GM23338 (cell line): ENCODE measurements around the gene SLC35D2.

Source experiments
- CREB1 ChIP-seq: fragments of 250-450 bp; sonication (Bioruptor Pico); IDR thresholded peaks from 2 replicates; pipeline ENCODE4 v1.5.0; 2020; ENCODE audit warnings: low read depth, mild to moderate bottlenecking, moderate library complexity
- CTCF ChIP-seq, 2 experiments: fragments of 200-600 bp in 1 of 2; sonication (generic) in 1 of 2; conservative IDR thresholded peaks; 2 replicates each; pipeline versions ENCODE4 v1.5.1 to v1.6.1; 2016 to 2017; ENCODE audit warnings: antibody characterized with exemption in 2 of 2, low read depth in 2 of 2, mild to moderate bottlenecking in 2 of 2, moderate library complexity in 1 of 2
- ETS1 ChIP-seq: IDR thresholded peaks from 2 replicates; pipeline ENCODE4 v1.6.1; 2016; ENCODE audit warnings: antibody characterized with exemption
- EZH2 ChIP-seq: fragments of 200-600 bp; sonication (generic); IDR thresholded peaks from one replicate; pipeline ENCODE4 v1.8.0; 2017; ENCODE audit warnings: antibody characterized with exemption, mild to moderate bottlenecking, low read depth; ENCODE audit not compliant: unreplicated experiment
- EZH2phosphoT487 ChIP-seq: fragments of 200-600 bp; sonication (generic); IDR thresholded peaks from one replicate; pipeline ENCODE4 v1.8.1; 2018; ENCODE audit warnings: antibody characterized with exemption; ENCODE audit not compliant: unreplicated experiment
- JUNB ChIP-seq: IDR thresholded peaks from one replicate; pipeline ENCODE4 v1.6.1; 2016; ENCODE audit warnings: antibody characterized with exemption; ENCODE audit not compliant: unreplicated experiment
- NANOG ChIP-seq: IDR thresholded peaks from 2 replicates; pipeline ENCODE4 v1.6.1; 2016; ENCODE audit warnings: antibody characterized with exemption, borderline replicate concordance
- POLR2AphosphoS5 ChIP-seq: IDR thresholded peaks from 2 replicates; pipeline ENCODE4 v1.6.1; 2016; ENCODE audit warnings: antibody characterized with exemption, low read depth
- REST ChIP-seq: IDR thresholded peaks from one replicate; pipeline ENCODE4 v1.6.1; 2018; ENCODE audit warnings: antibody characterized with exemption; ENCODE audit not compliant: unreplicated experiment
- ZNF114 ChIP-seq: fragments of 250-450 bp; sonication (Bioruptor Pico); IDR thresholded peaks from 2 replicates; pipeline ENCODE4 v1.5.0; 2020; ENCODE audit warnings: mild to moderate bottlenecking, moderate library complexity

- TF ChIP-seq CTCF (conservative IDR thresholded peaks at IDR 0.05; ENCODE audit: low read depth in 2 of 2) (no peak), JUNB (no peak), EZH2 (no peak), REST (no peak), EZH2phosphoT487 (no peak), CREB1 (CRISPR knock-in tag) (no peak), POLR2AphosphoS5 (no peak), ETS1 (no peak), NANOG (no peak), ZNF114 (CRISPR knock-in tag) (no peak)
Measured at GRCh38 chr9:96419691-96419969, 36.1 kb upstream of the SLC35D2 start.
